ENCODE measurements around the gene RAB40AL. TPM values are rescaled to one million over a fixed set of nuclear protein-coding genes. Genes with fewer than 3 reads are reported as not detected.

Gene RAB40AL
- total and polyA plus RNA-seq, 2 of the 8 experiments (the other 6 are each of a cell fraction or from before 2014, with no cell fraction given), result 0.27 to 0.30 TPM

GRCh38 chrX:102966701-102967100, 29.6 kb downstream of the RAB40AL start:
- no peak for DNase-seq (ENCODE audit: low read depth in 1 of 2, low spot score in 2 of 2)
- Histone ChIP-seq H3K56ac (replicated peaks; ENCODE audit: insufficient read length, low read depth, low read length) (no peak overlapping the region), H3K4me1 (replicated peaks in 1 of 4; ENCODE audit: control insufficient read depth in 3 of 4, insufficient read depth in 4 of 4, low read length in 3 of 4) (no peaks in the 10 kb centered on the region), H4K91ac (replicated peaks; ENCODE audit: insufficient read length, low read length) (no peak overlapping the region), H2BK20ac (ENCODE audit: low read length) (no peak overlapping the region), H3K79me2 (ENCODE audit: control insufficient read depth in 1 of 2, insufficient read depth in 2 of 2, low read length in 2 of 2) (no peaks in the 10 kb centered on the region), H3K4me3 (ENCODE audit: extremely low read depth in 1 of 4, insufficient read depth in 2 of 4, low read depth in 3 of 4, low read length in 4 of 4) (no peak overlapping the region), H2BK15ac (ENCODE audit: low read length) (no peak overlapping the region), H4K5ac (ENCODE audit: insufficient read length, low read depth, low read length) (no peak overlapping the region), H3K14ac (ENCODE audit: insufficient read length) (no peak overlapping the region), H3K18ac (ENCODE audit: extremely low read depth, low read length) (no peak overlapping the region), H4K20me1 (replicated peaks in 1 of 2; ENCODE audit: control insufficient read depth in 1 of 2, insufficient read depth in 2 of 2, low read length in 2 of 2) (no peaks in the 10 kb centered on the region), H2BK120ac (replicated peaks; ENCODE audit: low read depth, low read length) (no peak overlapping the region), H3K4me2 (ENCODE audit: insufficient read depth in 1 of 2, low read depth in 2 of 2, low read length in 2 of 2) (no peak overlapping the region), H3K4ac (replicated peaks; ENCODE audit: insufficient read length, low read depth, low read length) (no peak overlapping the region), H2BK5ac (ENCODE audit: low read depth, low read length) (no peak overlapping the region), H3K9ac (replicated peaks in 1 of 4; ENCODE audit: extremely low read depth in 1 of 4, low read depth in 3 of 4, low read length in 3 of 4) (no peak overlapping the region), H2AFZ (ENCODE audit: low read length) (no peak overlapping the region), H3K23ac (ENCODE audit: insufficient read length) (no peak overlapping the region), H3K9me3 (ENCODE audit: insufficient read depth in 2 of 2, low read depth in 1 of 2, low read length in 1 of 2) (no peaks in the 10 kb centered on the region; a peak in 1 of 4 replicates), H4K8ac (ENCODE audit: extremely low read depth, insufficient read depth, low read length) (no peak overlapping the region), H2BK12ac (ENCODE audit: low read depth, low read length) (no peak overlapping the region), H2AK5ac (ENCODE audit: low read depth, low read length) (no peak overlapping the region), H3K79me1 (ENCODE audit: low read depth, low read length) (no peaks in the 10 kb centered on the region), H3K27ac (ENCODE audit: low read depth, low read length) (no peak overlapping the region), H3K27me3 (replicated peaks in 1 of 4; ENCODE audit: control insufficient read depth in 3 of 4, extremely low read depth in 1 of 4, insufficient read depth in 3 of 4, low read length in 3 of 4) (no peaks in the 10 kb centered on the region), H3K23me2 (ENCODE audit: low read depth, low read length) (no peaks in the 10 kb centered on the region), H3K36me3 (ENCODE audit: control insufficient read depth in 2 of 4, insufficient read depth in 4 of 4, low read length in 3 of 4) (no peaks in the 10 kb centered on the region)
- ChIA-PET POLR2A (ENCODE audit: partially characterized antibody) (no interaction called here), CTCF (ENCODE audit: partially characterized antibody) (interaction anchor here (8.4 kb wide), 1 partner anchor 16 kb away, joined by 63 read pairs; no protein-coding TSS in a partner anchor)
- TF ChIP-seq SAP30 (IDR thresholded peaks at IDR 0.05; ENCODE audit: insufficient read depth, insufficient replicate concordance, low read length) (no peak), POU5F1 (IDR thresholded peaks at IDR 0.05; ENCODE audit: low read depth, low read length) (no peak), SIN3A (conservative IDR thresholded peaks at IDR 0.05 in 1 of 2, IDR thresholded peaks at IDR 0.05 in 1 of 2; ENCODE audit: low read depth in 1 of 2, low read length in 2 of 2) (no peak), SP1 (IDR thresholded peaks at IDR 0.05; ENCODE audit: low read depth, low read length) (no peak), RAD21 (IDR thresholded peaks at IDR 0.05 in 1 of 2, conservative IDR thresholded peaks at IDR 0.05 in 1 of 2; ENCODE audit: low read depth in 2 of 2, low read length in 2 of 2) (no peak), TCF12 (IDR thresholded peaks at IDR 0.05; ENCODE audit: low read depth, low read length) (no peak)
- WGBS, 2 experiments (ENCODE audit: extremely low coverage in 1 of 2, insufficient coverage in 1 of 2, insufficient read length in 1 of 2, insufficient replicate concordance in 2 of 2, low coverage in 1 of 2, low lambda C conversion rate in 2 of 2, missing lambda C conversion rate in 1 of 2), result 100% methylated on average over 1 of the region's 3 CpGs; no CpG with 5 or more reads in 1 of the 2 experiments
- FAIRE-seq, result no peak

Data from H1 (cell line).